Karpas-422 (cell line): Measurements from ENCODE around the gene ULBP1. TPM values are rescaled to one million over a fixed set of nuclear protein-coding genes. Genes with fewer than 3 reads are reported as not detected.
"Not testable (repeated sequence)": the region's sequence is repeated elsewhere in the genome, so short reads cannot be mapped to it uniquely, and the experiment has no call there.

Source experiments
- DNase-seq: peaks from one replicate; pipeline ENCODE4 v3.0.0-alpha.2; 2015
- H2AFZ ChIP-seq: fragments of 200-600 bp; sonication (generic); 2 replicates; pipeline ENCODE4 v1.6.1; 2014; ENCODE audit warnings: antibody characterized with exemption, low read length, mixed read lengths
- H3K27ac ChIP-seq: fragments of 200-600 bp; sonication (generic); 2 replicates; pipeline ENCODE4 v1.5.1; 2014; ENCODE audit warnings: mild to moderate bottlenecking, low read length, moderate library complexity
- H3K27me3 ChIP-seq: fragments of 200-600 bp; sonication (generic); 2 replicates; pipeline ENCODE4 v1.6.1; 2014; ENCODE audit warnings: low read length, mixed read lengths
- H3K36me3 ChIP-seq: fragments of 200-600 bp; sonication (generic); 2 replicates; pipeline ENCODE4 v1.6.1; 2014; ENCODE audit warnings: low read length, mixed read lengths; ENCODE audit not compliant: insufficient read depth
- H3K4me1 ChIP-seq: fragments of 200-600 bp; sonication (generic); 2 replicates; pipeline ENCODE4 v1.6.1; 2014; ENCODE audit warnings: mild to moderate bottlenecking, low read length, mixed read lengths
- H3K4me2 ChIP-seq: fragments of 200-600 bp; sonication (generic); 2 replicates; pipeline ENCODE4 v1.6.1; 2014; ENCODE audit warnings: low read length, low read depth, mild to moderate bottlenecking; ENCODE audit not compliant: poor library complexity, severe bottlenecking
- H3K4me3 ChIP-seq: fragments of 200-600 bp; sonication (generic); 2 replicates; pipeline ENCODE4 v1.5.1; 2014; ENCODE audit warnings: mild to moderate bottlenecking, antibody characterized with exemption, low read length, mixed read lengths
- H3K79me2 ChIP-seq: fragments of 200-600 bp; sonication (generic); 2 replicates; pipeline ENCODE4 v1.6.1; 2014; ENCODE audit warnings: mild to moderate bottlenecking, low read length, mixed read lengths
- H3K9ac ChIP-seq: fragments of 200-600 bp; sonication (generic); 2 replicates; pipeline ENCODE4 v1.6.0; 2014; ENCODE audit warnings: low read length
- H3K9me2 ChIP-seq: fragments of 200-600 bp; sonication (generic), shearing (Covaris generic); replicated peaks from 2 replicates; pipeline ENCODE4 v1.6.0; 2014; ENCODE audit warnings: mild to moderate bottlenecking, low read length, moderate library complexity; ENCODE audit not compliant: insufficient read depth
- H3K9me3 ChIP-seq: fragments of 300-700, 200-600 bp; sonication (generic); 2 replicates; pipeline ENCODE4 v1.6.1; 2014; ENCODE audit warnings: low read length, mixed read lengths
- H4K20me1 ChIP-seq: fragments of 200-600 bp; sonication (generic); 2 replicates; pipeline ENCODE4 v1.6.1; 2014; ENCODE audit warnings: mild to moderate bottlenecking, antibody characterized with exemption, low read length, low read depth; ENCODE audit not compliant: insufficient read depth
- total RNA-seq: library from RNA; depleted of rRNA; stranded (reverse); fragments of >200 nt; shearing (Covaris generic); gene quantifications from 2 replicates; pipeline ENCODE4 v1.2.3, GENCODE V29; 2014; ENCODE audit warnings: low replicate concordance

Gene ULBP1
- total RNA-seq, 1 experiment from 2014 or later = 5.1 TPM

- H3K27ac ChIP-seq, H3K79me2 ChIP-seq, H3K4me2 ChIP-seq, H2AFZ ChIP-seq, H4K20me1 ChIP-seq, DNase-seq, H3K36me3 ChIP-seq, H3K9me3 ChIP-seq, H3K9ac ChIP-seq, H3K9me2 ChIP-seq, H3K27me3 ChIP-seq, H3K4me3 ChIP-seq: not testable (repeated sequence)
- H3K4me1 ChIP-seq = peaks cover 15% of the 10 kb centered on the region
Measured at GRCh38 chr6:149922091-149922490, 41.7 kb upstream of the ULBP1 start.

DNA sequence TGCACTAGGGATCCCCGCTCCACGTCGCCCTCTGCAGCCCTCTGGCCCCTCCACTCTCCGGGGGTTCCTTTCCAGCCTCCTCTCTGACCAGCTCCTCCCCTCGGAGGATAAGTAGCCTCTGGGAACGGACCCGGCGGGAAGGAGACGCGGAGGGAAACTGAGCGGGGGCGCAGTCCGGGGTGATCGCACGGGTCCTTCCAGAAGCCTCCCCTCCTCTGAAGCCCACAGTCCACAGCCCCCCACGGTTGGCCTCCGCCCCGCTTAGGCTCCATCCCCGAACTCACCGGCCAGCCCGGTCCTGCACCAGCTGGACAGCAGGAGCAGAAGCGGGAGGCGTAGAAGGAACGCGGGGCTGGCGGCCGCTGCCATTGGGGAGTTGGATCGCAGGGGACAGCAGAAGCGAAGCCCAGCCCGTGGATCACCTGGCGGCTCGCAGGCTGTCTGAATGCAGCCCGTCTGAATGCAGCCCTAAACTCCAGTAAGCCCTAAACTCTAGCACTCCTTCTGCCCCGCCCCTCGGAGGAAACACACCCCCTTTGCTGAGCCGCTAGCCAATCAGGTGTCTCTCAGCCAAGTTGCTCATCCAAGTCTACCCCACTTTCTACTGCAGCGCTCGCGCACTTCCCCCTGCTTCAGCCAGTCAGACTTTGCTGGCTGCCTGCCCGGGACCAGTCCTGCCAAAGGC lies 41.0 kb upstream of the ULBP1 start, which contains the start of gene RAET1G:
Gene RAET1G (minus strand): TSS at position 480 of the 685 bp plus-strand sequence. CDS start 111 bp downstream, at position 369.
- Histone ChIP-seq H3K36me3 (no peaks in the 10 kb centered on the region), H3K9me2 (no peaks in the 10 kb centered on the region), H3K27me3 (no peaks in the 10 kb centered on the region), H4K20me1 (0 out of 2 replicates have a peak, but pooled peaks cover 2% of the 10 kb centered on the region), H3K9ac (0 out of 2 replicates have a peak within 1 kb of the TSS, but pooled peaks have one; percentile 32), H3K9me3 (no peaks in the 10 kb centered on the region), H3K27ac (no peak within 1 kb of the TSS), H3K4me1 (peaks cover 15% of the 10 kb centered on the region), H3K4me2 (peak within 1 kb of the TSS; percentile 69), H2AFZ (no peak within 1 kb of the TSS; the same call in 1 of the 2 replicates), H3K79me2 (no peaks in the 10 kb centered on the region), H3K4me3 (peak within 1 kb of the TSS; percentile 51; the same call in 1 of the 2 replicates)
- DNase-seq = peak; percentile 95

GRCh38 chr6:149923327-149923986 lies 40.3 kb upstream of the ULBP1 start:
- Histone ChIP-seq H3K9me2 (no peaks in the 10 kb centered on the region), H3K9me3 (no peaks in the 10 kb centered on the region), H4K20me1 (0 out of 2 replicates have a peak, but pooled peaks cover 2% of the 10 kb centered on the region), H3K27ac (no peak overlapping the region), H3K9ac (no peak overlapping the region), H3K27me3 (no peaks in the 10 kb centered on the region), H3K36me3 (no peaks in the 10 kb centered on the region), H3K4me3 (peak overlapping the region; percentile 34; the same call in 1 of the 2 replicates), H3K4me1 (peaks cover 15% of the 10 kb centered on the region), H3K4me2 (peak overlapping the region; percentile 69), H2AFZ (no peak overlapping the region; the same call in 1 of the 2 replicates), H3K79me2 (no peaks in the 10 kb centered on the region)
- DNase-seq = no peak

GRCh38 chr6:149924206-149924932 lies 39.4 kb upstream of the ULBP1 start:
- DNase-seq = peak; percentile 37
- H3K9me2 ChIP-seq = no peaks in the 10 kb centered on the region
- H3K9me3 ChIP-seq = no peaks in the 10 kb centered on the region
- H3K4me1 ChIP-seq = peaks cover 15% of the 10 kb centered on the region
- no peak overlapping the region for H3K27ac ChIP-seq
- H3K9ac ChIP-seq = no peak overlapping the region
- no peak overlapping the region for H3K4me3 ChIP-seq
- no peak overlapping the region for H2AFZ ChIP-seq
- no peaks in the 10 kb centered on the region for H3K79me2 ChIP-seq
- H3K36me3 ChIP-seq = no peaks in the 10 kb centered on the region
- 0 out of 2 replicates have a peak, but pooled peaks cover 2% of the 10 kb centered on the region for H4K20me1 ChIP-seq
- no peaks in the 10 kb centered on the region for H3K27me3 ChIP-seq
- no peak overlapping the region for H3K4me2 ChIP-seq

- H4K20me1 ChIP-seq = 0 out of 2 replicates have a peak, but pooled peaks cover 2% of the 10 kb centered on the region
- no peak overlapping the region for H2AFZ ChIP-seq
- peak; percentile 26 for DNase-seq
- peaks cover 15% of the 10 kb centered on the region for H3K4me1 ChIP-seq
- H3K9ac ChIP-seq = no peak overlapping the region
- no peaks in the 10 kb centered on the region for H3K27me3 ChIP-seq
- H3K79me2 ChIP-seq = no peaks in the 10 kb centered on the region
- no peak overlapping the region for H3K4me3 ChIP-seq
- H3K36me3 ChIP-seq = no peaks in the 10 kb centered on the region
- no peaks in the 10 kb centered on the region for H3K9me3 ChIP-seq
- H3K27ac ChIP-seq = no peak overlapping the region
- H3K4me2 ChIP-seq = no peak overlapping the region
- no peaks in the 10 kb centered on the region for H3K9me2 ChIP-seq
Measured at GRCh38 chr6:149924933-149925252, 38.9 kb upstream of the ULBP1 start.

GRCh38 chr6:149925253-149925973 lies 38.3 kb upstream of the ULBP1 start:
- DNase-seq = peak; percentile 29
- no peaks in the 10 kb centered on the region for H3K27me3 ChIP-seq

DNA sequence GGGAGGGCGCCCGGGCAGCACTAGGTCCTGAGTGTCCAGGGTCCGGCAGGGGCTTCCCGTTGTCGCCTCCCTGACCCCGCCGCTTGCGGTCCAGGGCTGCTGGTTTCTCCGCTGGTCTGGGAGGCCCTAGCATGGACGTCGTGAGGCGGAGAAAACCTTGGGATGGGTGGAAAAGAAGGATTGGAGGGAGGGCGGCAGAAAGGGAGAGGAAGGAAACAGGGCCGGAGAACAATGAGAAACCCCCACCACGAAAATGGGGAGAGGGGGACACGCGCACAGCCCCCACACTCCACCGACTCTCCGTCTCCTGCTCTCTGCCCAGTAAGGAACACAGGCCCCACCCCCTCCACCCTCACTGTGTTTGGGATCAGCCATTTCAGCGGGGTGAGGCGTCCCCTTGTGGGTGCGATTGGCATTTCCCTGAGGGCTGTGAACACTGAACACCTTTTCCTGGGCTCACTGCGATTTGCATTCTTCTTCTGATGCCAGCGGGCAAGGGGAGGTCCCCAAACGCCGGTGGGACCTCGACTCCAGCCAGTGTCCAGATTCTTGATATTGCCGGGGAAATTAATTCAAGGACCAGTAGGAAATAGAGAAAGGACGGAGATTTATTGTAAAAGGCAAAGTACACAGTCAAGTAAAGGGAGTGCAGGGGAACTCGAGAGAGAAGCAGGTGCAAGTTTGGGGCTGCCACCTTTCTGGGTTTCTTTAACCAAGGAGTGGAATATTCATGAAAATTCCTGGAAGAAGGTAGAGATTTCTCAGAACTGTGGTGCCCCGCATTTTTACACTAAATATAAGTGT lies 37.6 kb upstream of the ULBP1 start:
- DNase-seq = peak; percentile 90
- Histone ChIP-seq H3K9me2 (no peaks in the 10 kb centered on the region), H2AFZ (no peak overlapping the region), H3K4me3 (no peak overlapping the region), H3K27ac (no peak overlapping the region), H3K79me2 (no peaks in the 10 kb centered on the region), H3K36me3 (no peaks in the 10 kb centered on the region), H4K20me1 (0 out of 2 replicates have a peak, but pooled peaks cover 2% of the 10 kb centered on the region), H3K4me1 (peaks cover 15% of the 10 kb centered on the region), H3K27me3 (no peaks in the 10 kb centered on the region), H3K9ac (no peak overlapping the region), H3K9me3 (no peaks in the 10 kb centered on the region), H3K4me2 (peak overlapping the region; percentile 50)

More at GRCh38 chr6:149925253-149925973, 38.3 kb upstream of the ULBP1 start:
- H4K20me1 ChIP-seq = 0 out of 2 replicates have a peak, but pooled peaks cover 2% of the 10 kb centered on the region
- H3K9me3 ChIP-seq = no peaks in the 10 kb centered on the region
- no peaks in the 10 kb centered on the region for H3K9me2 ChIP-seq
- H2AFZ ChIP-seq = no peak overlapping the region
- peaks cover 15% of the 10 kb centered on the region for H3K4me1 ChIP-seq
- H3K4me2 ChIP-seq = no peak overlapping the region
- no peaks in the 10 kb centered on the region for H3K79me2 ChIP-seq
- no peaks in the 10 kb centered on the region for H3K36me3 ChIP-seq
- no peak overlapping the region for H3K9ac ChIP-seq
- H3K4me3 ChIP-seq = no peak overlapping the region
- H3K27ac ChIP-seq = no peak overlapping the region
